Stimulated activated CD8-positive, alpha-beta memory T cell treated with anti-CD3 and anti-CD28 coated beads, Interleukin-4, amount 100 ng/mL, for 48 hours (primary cell): ENCODE measurements around the gene MAP3K20.
"Not testable (repeated sequence)": the region's sequence is repeated elsewhere in the genome, so short reads cannot be mapped to it uniquely, and the experiment has no call there.

Experiments used
- DNase-seq: peaks from one replicate; pipeline ENCODE4 v3.0.0-alpha.2; 2020

The MAP3K20 gene

GRCh38 chr2:173075781-173076580 is at the start of gene MAP3K20:
Gene MAP3K20 (plus strand): TSS chr2:173075846. CDS start chr2:173091032, 15,186 bp downstream.
- DNase-seq = peak; percentile 66

GRCh38 chr2:173026479-173026878 is 49.2 kb upstream of the MAP3K20 start:
- DNase-seq = no peak

GRCh38 chr2:173027181-173028128 is 48.2 kb upstream of the MAP3K20 start:
- DNase-seq = peak; percentile 87

GRCh38 chr2:173028141-173028540 is 47.5 kb upstream of the MAP3K20 start:
- no peak for DNase-seq

- DNase-seq = no peak
Measured at GRCh38 chr2:173028671-173029070, 47.0 kb upstream of the MAP3K20 start.

GRCh38 chr2:173030561-173031490 is 44.8 kb upstream of the MAP3K20 start:
- DNase-seq = no peak

GRCh38 chr2:173032032-173032431 is 43.6 kb upstream of the MAP3K20 start:
- DNase-seq = no peak

GRCh38 chr2:173033084-173033483 is 42.6 kb upstream of the MAP3K20 start:
- DNase-seq = no peak

- no peak for DNase-seq
Measured at GRCh38 chr2:173034143-173034542, 41.5 kb upstream of the MAP3K20 start.

GRCh38 chr2:173037245-173038120 is 38.2 kb upstream of the MAP3K20 start:
- DNase-seq = no peak

GRCh38 chr2:173038257-173038656 is 37.4 kb upstream of the MAP3K20 start:
- DNase-seq = not testable (repeated sequence)

- no peak for DNase-seq
Measured at GRCh38 chr2:173040729-173041128, 34.9 kb upstream of the MAP3K20 start.

- no peak for DNase-seq
Measured at GRCh38 chr2:173043476-173043875, 32.2 kb upstream of the MAP3K20 start.

GRCh38 chr2:173043897-173044519 is 31.6 kb upstream of the MAP3K20 start:
- DNase-seq = no peak

GRCh38 chr2:173044686-173045085 is 31.0 kb upstream of the MAP3K20 start:
- DNase-seq = no peak

- DNase-seq = no peak
Measured at GRCh38 chr2:173045181-173045580, 30.5 kb upstream of the MAP3K20 start.

GRCh38 chr2:173048522-173048896 is 27.1 kb upstream of the MAP3K20 start:
- DNase-seq = no peak

GRCh38 chr2:173048897-173049661 is 26.6 kb upstream of the MAP3K20 start:
- peak; percentile 61 for DNase-seq

GRCh38 chr2:173049831-173050230 is 25.8 kb upstream of the MAP3K20 start:
- DNase-seq = no peak

GRCh38 chr2:173050684-173051083 is 25.0 kb upstream of the MAP3K20 start:
- no peak for DNase-seq
